ENCODE data around the gene PSMA8. TPM values are rescaled to one million over a fixed set of nuclear protein-coding genes. Genes with fewer than 3 reads are reported as not detected.

The PSMA8 gene
- total RNA-seq, 2 experiments from 2014 or later = 0.19 TPM; not detected in 1

GRCh38 chr18:26225915-26226228, 92.2 kb downstream of the PSMA8 start:
- ChIA-PET CTCF (ENCODE audit: unreplicated experiment) (no interaction called here), POLR2A (interaction anchor here (1.4 to 4.1 kb wide), 2 partner anchors 10 to 50 kb away, joined by 4 to 26 read pairs; no protein-coding TSS in a partner anchor)
- Histone ChIP-seq H3K4me3 (ENCODE audit: low read depth, low read length, poor library complexity, severe bottlenecking) (peak overlapping the region; percentile 80), H3K4me1 (ENCODE audit: insufficient read depth, low read length, poor library complexity, severe bottlenecking) (peaks cover 37% of the 10 kb centered on the region), H3K9me2 (ENCODE audit: insufficient read depth, low read length) (no peaks in the 10 kb centered on the region), H3K36me3 (ENCODE audit: insufficient read depth, low read length) (peaks cover 17% of the 10 kb centered on the region), H3K27ac (ENCODE audit: low read depth, low read length, poor library complexity, severe bottlenecking) (peak overlapping the region; percentile 62), H2AFZ (ENCODE audit: low read length) (peak overlapping the region; percentile 90), H3K4me2 (ENCODE audit: low read length) (peak overlapping the region; percentile 91), H3K9me3 (ENCODE audit: low read length) (no peaks in the 10 kb centered on the region), H3K79me2 (ENCODE audit: insufficient read depth, low read depth, low read length) (peaks cover 44% of the 10 kb centered on the region), H4K20me1 (ENCODE audit: insufficient read depth, low read length) (peaks cover 21% of the 10 kb centered on the region; the same call in 1 of the 2 replicates)
- intact Hi-C loops (cut with micrococcal nuclease; ENCODE audit: unreplicated experiment) = loop anchor here (2.0 kb wide), 3 partner anchors 29 to 59 kb away; no protein-coding TSS in a partner anchor
- TSS peak; percentile 90 for BruUV-seq (replicated peaks)
- TF ChIP-seq CTCF (conservative IDR thresholded peaks at IDR 0.05; ENCODE audit: low read length) (no peak), EZH2phosphoT487 (IDR thresholded peaks at IDR 0.05; ENCODE audit: borderline replicate concordance, low read depth, low read length) (no peak)
- DNase-seq (ENCODE audit: low spot score) = no peak

GRCh38 chr18:26226229-26227050, 92.8 kb downstream of the PSMA8 start, which contains the start of gene TAF4B:
TSS of gene TAF4B (plus strand) at chr18:26226445. CDS start at chr18:26226934, 489 bp downstream.
- peaks cover 49% of the 10 kb centered on the region for H3K79me2 ChIP-seq (ENCODE audit: insufficient read depth, low read depth, low read length)
- H3K9me2 ChIP-seq (ENCODE audit: insufficient read depth, low read length) = no peaks in the 10 kb centered on the region
- H3K9me3 ChIP-seq (ENCODE audit: low read length) = no peaks in the 10 kb centered on the region; the same call in 1 of the 2 replicates
- intact Hi-C loops (cut with micrococcal nuclease; ENCODE audit: unreplicated experiment) = loop anchor here (1.0 to 2.0 kb wide), 4 partner anchors 28 to 136 kb away; partner anchors contain the start of gene SS18
- H3K4me3 ChIP-seq (ENCODE audit: low read depth, low read length, poor library complexity, severe bottlenecking) = peak within 1 kb of the TSS; percentile 80
- H2AFZ ChIP-seq (ENCODE audit: low read length) = peak within 1 kb of the TSS; percentile 90
- peaks cover 20% of the 10 kb centered on the region for H3K36me3 ChIP-seq (ENCODE audit: insufficient read depth, low read length)
- no peak for TF ChIP-seq EZH2phosphoT487 (IDR thresholded peaks at IDR 0.05; ENCODE audit: borderline replicate concordance, low read depth, low read length)
- TF ChIP-seq CTCF (conservative IDR thresholded peaks at IDR 0.05; ENCODE audit: low read length) = no peak
- H4K20me1 ChIP-seq (ENCODE audit: insufficient read depth, low read length) = peaks cover 21% of the 10 kb centered on the region; the same call in 1 of the 2 replicates
- BruUV-seq (replicated peaks) = no TSS peak
- H3K4me1 ChIP-seq (ENCODE audit: insufficient read depth, low read length, poor library complexity, severe bottlenecking) = peaks cover 37% of the 10 kb centered on the region
- CTCF ChIA-PET (ENCODE audit: unreplicated experiment) = no interaction called here
- H3K27ac ChIP-seq (ENCODE audit: low read depth, low read length, poor library complexity, severe bottlenecking) = peak within 1 kb of the TSS; percentile 62
- POLR2A ChIA-PET = interaction anchor here (0.5 to 4.1 kb wide), 7 partner anchors 10 to 53 kb away, joined by 3 to 26 read pairs (median 3); no protein-coding TSS in a partner anchor
- H3K4me2 ChIP-seq (ENCODE audit: low read length) = peak within 1 kb of the TSS; percentile 91
- peak; percentile 95 for DNase-seq (ENCODE audit: low spot score)

Measured in OCI-LY7 (cell line).